DOHH2 (cell line): ENCODE data around the gene PLCB4.

Source experiments
- CTCF ChIP-seq: fragments of 200-600 bp; sonication (generic); IDR thresholded peaks from one replicate; pipeline ENCODE4 v1.5.1; 2014; ENCODE audit warnings: antibody characterized with exemption, mild to moderate bottlenecking, low read depth, low read length; ENCODE audit not compliant: poor library complexity, severe bottlenecking
- EZH2phosphoT487 ChIP-seq: fragments of 200-600 bp; sonication (generic); IDR thresholded peaks from 2 replicates; pipeline ENCODE4 v1.6.1; 2017; ENCODE audit warnings: borderline replicate concordance, mild to moderate bottlenecking, antibody characterized with exemption, low read length, moderate library complexity, mixed read lengths

DNA sequence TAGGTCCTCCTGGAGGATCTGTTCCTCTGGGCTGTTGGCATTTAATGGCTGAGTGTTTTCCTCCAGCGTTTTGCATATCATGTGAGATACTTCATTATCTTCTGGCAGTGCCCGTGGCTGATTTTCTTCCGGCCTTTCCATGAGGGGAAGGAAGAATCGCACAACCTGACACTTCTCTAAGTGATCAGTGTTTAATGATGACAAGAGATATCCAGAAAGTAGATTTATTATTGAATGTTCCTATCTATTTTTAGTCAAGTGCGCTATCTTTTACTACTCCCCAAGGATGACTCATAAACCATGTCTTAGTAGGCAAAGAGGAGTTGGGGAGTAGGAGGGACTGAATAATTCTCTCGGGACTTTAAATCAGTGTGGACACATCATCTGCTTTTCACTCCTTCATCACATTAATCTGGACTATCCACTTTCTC, 149.7 kb downstream of the PLCB4 start:
- TF ChIP-seq CTCF (no peak), EZH2phosphoT487 (no peak)
